ENCODE data around the gene C5AR1.
"Not testable (repeated sequence)": the region's sequence is repeated elsewhere in the genome, so short reads cannot be mapped to it uniquely, and the experiment has no call there.

- not testable (repeated sequence) for TF ChIP-seq CTCF (IDR thresholded peaks at IDR 0.05; ENCODE audit: low read depth, low read length, poor library complexity, severe bottlenecking); EZH2phosphoT487 (IDR thresholded peaks at IDR 0.05; ENCODE audit: borderline replicate concordance, low read length)
These were observed 33.1 kb upstream of the C5AR1 start for GRCh38 chr19:47276513-47276912.

All from DOHH2 (cell line).